Activated CD4-positive, alpha-beta T cell treated with anti-CD3 and anti-CD28 coated beads, Interleukin-2, amount 50 U/mL, for 24 hours (primary cell): Measurements from ENCODE around the gene BRCA1.
"Not testable (repeated sequence)": the region's sequence is repeated elsewhere in the genome, so short reads cannot be mapped to it uniquely, and the experiment has no call there.

ENCODE experiments used
- DNase-seq, 2 donors: peaks; one replicate each; pipeline ENCODE4 v3.0.0-alpha.2; 2020; ENCODE audit warnings: low read depth in 1 of 2, low spot score in 1 of 2

The BRCA1 gene

DNA sequence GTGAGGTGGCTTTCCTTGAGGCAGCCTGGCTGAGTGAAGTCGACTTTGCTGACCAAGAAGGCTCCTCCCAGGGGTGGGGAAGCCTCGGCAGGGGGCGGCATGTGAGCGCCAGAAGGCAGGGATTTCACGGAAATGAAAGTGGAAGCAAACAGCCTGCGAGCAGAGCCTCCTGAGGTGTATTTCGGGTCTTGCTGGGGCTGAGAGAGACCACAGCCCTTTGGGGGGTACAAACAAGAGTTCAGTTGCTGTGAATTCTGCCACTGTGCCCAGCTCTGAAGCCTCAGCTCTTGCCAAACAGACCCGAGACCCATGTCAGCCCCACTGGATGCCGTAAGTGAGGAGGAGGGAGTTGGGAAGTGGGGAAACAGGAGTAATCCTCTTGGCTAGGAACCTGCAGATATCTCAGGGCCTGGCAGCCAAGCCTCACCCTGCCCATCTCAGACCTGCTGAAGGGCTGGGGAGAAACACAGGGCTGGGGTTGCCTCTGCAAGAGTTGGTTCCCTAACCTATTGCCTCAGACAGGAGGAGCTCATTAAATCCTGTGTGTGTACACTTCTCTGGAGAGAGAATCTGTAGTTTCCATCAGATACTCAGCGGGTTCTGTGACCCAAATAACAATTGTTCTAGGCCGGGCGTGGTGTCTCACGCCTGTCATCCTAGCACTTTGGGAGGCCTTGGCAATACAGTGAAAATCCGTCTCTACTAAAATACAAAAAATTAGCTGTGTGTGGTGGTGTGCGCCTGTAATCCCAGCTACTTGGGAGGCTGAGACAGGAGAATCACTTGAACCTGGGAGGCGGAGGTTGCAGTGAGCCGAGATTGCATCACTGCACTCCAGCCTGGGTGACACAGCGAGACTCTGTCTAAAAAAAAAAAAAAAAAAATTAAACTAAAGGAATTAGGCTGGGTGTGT is 118.3 kb downstream of the BRCA1 start, which contains the start of gene IFI35:
Gene IFI35, plus strand, starts transcription at position 146 of the 913 bp plus-strand sequence. Its CDS starts 164 bp downstream, at position 310.
- DNase-seq: peak; percentile 69 to 83

DNA sequence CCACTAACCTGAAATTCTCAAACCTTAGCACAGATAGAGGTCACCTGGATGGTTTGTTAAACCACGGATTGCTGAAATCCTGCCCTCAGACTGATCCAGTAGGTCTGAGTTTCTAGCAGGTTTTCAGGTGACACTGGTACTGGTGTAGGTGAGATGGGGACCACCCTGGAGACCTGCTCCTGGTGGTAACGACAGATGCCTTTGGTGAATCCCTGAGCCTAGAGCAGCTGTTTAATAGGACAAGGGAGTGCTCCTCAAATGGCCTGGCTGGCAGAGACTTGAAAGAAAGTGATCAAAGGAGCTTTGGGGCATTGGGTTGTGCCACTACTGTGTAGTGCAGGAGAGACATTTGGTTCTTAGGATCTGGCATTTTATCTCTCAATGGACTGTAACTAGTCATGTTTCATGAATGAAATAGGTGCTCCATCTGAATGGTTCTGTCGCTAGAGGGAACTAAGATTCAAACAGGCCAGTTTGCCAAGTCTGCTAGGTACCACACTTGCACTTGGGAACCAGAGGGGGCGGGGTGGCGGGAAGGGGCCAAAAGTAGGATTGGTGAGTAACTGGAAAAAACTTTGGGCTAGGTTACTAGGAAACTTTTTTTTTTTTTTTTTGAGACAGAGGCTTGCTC is 121.5 kb downstream of the BRCA1 start:
- DNase-seq: no peak

DNA sequence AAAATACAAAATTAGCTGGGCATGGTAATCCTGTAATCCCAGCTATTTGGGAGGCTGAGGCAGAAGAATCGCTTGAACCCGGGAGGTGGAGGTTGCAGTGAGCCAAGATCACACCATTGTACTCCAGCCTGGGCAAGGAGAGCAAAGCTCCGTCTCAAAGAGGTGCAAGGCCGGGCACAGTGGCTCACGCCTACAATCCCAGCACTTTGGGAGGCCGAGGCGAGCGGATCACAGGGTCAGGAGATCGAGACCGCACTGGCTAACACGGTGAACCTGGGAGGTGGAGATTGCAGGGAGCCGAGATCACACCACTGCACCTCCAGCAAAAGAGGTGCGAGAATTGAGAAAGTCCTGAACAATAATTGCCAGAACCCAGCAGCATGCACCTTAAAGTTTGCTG is 124.3 kb downstream of the BRCA1 start:
- DNase-seq: not testable (repeated sequence)

DNA sequence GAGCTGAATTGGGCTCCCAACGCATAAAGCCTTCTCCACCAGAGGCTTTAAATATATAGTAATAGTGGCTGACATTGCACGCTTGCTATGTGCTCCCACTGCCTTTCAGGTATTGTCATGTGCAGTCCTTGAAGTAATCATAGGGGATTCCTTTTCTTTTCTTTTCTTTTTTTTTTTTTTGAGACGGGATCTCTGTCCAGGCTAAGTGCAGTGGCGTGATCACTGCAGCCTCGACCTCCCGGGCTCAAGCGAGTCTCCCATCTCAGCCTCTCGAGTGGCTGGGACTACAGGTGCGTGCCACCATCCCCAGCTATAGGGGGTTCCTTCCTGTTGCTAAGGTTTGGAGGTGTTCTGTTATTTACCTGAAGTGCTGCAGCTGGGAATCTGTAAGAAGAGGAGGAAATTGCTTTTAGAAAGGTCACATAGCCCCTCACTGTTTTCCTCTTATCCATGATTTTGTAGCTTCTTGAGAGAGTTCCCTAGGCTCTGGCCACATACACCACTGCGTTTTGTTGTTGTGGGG is 126.1 kb downstream of the BRCA1 start:
- DNase-seq: no peak

DNA sequence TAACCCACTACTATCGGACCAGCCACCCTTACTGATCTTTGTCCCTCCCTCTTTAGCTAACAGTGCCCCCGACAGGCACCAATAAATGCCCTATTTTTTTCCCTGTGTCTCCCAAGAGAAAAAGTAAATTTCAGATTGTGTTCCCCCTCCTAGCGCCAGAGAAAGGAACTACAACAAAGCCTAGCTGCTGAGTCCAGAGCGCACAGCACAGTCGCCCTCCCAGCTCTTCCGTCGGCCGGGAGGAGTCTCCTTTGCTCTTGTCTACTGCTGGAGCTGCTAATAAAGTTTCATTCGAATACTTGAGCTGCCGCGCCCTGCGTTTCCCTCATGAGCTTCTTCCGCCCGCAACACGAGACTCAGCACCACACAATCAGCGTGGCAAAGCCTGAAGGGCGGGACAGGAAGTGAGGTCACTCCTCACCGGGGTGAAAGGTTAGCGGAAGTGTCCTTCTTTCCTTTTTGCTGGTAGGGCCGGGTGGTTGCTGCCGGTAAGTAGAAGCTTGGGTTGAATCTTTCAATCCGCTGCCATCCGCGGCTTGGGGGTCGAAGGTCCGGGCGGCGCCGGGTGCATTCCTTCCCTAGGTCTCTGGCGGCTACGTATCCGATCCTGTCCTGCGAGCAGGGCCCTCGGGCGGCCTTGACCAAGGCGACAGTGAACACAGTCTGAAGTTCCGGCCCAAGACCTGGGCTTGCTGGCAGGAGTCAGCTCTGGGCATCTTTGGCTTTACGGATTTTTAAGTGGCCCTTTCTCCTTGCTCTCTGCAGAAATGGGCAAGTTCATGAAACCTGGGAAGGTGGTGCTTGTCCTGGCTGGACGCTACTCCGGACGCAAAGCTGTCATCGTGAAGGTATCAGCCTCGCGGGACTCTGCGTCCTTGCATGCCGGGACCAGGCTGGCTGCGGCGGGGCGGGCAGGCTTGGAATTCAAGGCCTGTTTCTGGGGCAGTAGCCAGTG is 126.9 kb downstream of the BRCA1 start, which contains the start of gene RPL27:
Gene RPL27, plus strand, starts transcription at position 436 of the 955 bp plus-strand sequence. Its CDS starts 332 bp downstream, at position 768.
- peak; percentile 95 to 96 for DNase-seq

DNA sequence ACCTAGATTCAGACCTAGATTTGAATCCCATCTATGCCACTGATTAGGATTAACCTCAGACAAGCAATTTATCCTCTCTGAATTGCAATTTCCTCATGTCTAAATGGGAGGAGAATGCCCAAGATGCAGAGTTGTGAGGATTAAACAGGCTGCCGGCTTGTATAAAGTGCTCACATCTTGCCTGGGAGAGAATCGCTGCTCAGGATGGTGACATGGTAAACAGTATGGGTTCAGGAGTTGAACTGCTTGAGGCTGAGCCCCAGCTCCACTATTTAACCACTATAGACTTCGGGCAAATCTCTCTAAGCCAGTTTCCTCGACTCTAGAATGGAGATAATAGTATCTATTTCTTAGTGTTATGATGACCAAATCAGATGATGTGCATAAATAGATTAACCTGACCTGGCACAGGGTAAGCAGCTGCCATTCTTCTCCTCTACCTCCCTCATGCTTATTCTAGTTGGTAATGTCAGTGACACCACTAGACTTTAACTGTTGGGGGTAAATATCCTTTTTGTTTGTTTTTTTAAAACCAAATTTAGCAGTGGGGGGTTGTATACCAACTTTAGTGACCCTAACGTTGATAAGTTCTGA is 127.7 kb downstream of the BRCA1 start:
- no peak for DNase-seq
